ENCODE results near the gene ZMYM5.
A peak's percentile ranks its signal among the peaks of the same experiment; 100 is the strongest.
"Not testable (repeated sequence)": the region's sequence is repeated elsewhere in the genome, so short reads cannot be mapped to it uniquely, and the experiment has no call there.

The ZMYM5 gene

DNA sequence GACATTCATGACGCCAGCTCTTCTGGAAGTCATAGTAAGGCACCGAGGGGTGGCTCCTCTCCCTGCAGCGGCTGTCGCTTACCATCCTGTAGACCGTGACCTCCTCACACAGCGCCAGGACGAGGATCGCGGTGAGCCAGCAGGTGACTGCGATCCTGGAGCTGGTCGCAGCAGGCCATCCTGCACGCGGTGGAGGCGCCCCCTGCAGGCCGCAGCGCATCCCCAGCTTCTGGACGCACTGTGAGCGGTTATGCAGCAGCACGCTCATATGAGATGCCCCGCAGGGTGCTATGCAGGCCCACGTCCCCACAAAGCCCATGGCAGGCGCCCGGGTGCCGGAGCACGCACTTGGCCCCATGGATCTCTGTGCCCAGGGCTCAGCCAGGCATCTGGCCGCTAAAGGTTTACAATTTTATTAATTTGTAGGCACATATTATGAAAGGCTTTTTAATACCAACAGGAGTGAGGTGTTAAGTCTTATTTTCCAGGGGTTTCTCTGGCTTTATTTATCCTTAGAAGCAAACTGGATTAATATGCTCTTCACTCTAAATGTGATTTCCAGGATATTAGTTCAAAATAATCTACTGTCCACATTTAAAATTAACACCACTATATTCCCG, 45.1 kb downstream of the ZMYM5 start:
- DNase-seq = no peak

- DNase-seq = no peak
Observed at GRCh38 chr13:19817510-19818158, 45.8 kb downstream of the ZMYM5 start.

DNA sequence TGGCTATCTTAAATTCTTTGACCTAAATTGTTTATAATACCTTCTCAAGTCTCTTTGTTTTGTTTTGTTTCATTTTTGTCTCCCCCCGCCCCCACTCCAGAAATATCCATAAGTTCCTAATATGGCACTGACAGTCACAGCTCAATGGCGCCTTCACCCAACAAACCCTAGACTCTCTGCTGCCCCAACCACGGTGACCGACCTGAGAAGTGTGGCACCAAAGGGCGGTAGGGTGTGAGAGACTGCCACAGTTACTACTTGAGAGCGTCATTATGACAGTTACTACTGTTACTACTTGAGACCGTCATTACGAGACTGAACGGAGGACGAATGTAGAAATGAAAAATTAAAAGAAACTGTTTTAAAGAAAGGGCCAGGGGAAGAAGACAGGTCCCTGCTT, 46.3 kb downstream of the ZMYM5 start:
- no peak for DNase-seq

DNA sequence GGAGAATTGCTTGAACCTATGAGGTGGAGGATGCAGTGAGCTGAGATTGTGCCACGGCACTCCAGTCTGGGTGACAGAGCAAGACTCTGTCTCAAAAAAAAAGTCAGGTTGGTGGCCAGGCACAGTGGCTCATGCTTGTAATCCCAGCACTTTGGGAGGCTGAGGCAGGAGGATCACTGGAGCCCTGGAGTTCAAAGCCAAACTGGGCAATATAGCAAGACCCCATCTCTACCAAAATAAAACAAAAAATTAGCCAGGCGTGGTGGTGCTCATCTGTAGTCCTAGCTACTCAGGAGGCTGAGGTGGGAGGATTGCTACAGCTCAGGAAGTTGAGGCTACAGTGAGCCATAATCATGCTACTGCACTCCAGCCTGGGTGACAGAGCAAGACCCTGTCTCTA, 47.6 kb downstream of the ZMYM5 start:
- not testable (repeated sequence) for DNase-seq

DNA sequence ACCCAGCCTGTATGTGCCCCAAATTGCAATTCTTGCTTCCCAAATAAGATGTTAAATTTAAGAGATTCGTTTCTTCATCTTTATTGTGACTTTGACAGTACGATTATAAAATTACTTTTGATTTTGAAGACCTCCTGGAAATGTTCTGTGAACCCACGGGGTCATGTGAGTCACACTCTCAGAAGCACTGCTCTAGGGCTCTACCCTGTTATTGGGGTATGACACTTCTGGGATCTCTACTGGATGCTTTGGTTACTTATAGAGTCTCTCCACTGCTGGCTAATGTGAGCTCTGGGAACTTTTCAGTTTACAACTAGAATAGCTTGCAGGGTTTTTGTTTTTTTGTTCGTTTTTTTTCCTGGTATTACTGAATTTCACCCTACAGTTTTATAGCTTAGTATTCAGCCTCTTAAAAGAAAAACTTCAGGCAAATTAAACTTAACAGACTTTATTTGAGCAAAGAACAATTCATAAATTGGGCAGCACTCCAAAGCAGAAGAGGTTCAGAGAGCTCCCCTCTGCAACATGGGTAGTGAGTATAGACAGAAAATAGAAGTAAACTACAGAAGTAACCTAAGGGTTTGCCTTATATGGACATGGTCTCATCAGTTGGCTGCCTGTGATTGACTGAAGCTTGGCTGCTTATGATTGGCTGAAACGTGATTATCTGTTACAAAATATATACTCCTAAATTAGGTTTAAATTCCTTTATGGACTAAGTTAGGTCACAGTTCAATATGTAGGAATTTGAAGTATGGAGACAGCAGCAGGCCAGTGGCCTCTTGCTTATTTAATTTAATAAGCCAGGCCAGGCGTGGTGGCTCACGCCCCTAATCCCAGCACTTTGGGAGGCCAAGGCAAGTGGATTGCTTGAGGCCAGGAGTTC, 52.2 kb downstream of the ZMYM5 start:
- DNase-seq = no peak

DNA sequence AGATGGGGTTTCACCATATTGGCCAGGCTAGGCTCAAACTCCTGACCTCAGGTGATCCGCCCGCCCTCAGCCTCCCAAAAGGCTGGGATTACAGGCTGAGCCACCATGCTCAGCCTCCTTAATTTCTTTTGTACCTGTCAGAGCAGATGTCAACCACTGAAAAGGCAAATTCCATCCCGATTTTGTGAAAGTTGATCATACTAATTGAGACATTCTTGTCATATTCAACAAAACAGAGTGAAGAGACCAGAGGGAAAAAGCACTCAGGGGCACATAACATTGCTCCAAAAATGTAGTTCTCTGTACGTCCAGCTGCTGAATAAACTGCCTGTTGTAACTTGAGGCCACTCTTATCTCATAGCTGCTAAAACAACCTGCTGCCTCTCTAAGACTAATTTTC, 53.3 kb downstream of the ZMYM5 start:
- no peak for DNase-seq

DNA sequence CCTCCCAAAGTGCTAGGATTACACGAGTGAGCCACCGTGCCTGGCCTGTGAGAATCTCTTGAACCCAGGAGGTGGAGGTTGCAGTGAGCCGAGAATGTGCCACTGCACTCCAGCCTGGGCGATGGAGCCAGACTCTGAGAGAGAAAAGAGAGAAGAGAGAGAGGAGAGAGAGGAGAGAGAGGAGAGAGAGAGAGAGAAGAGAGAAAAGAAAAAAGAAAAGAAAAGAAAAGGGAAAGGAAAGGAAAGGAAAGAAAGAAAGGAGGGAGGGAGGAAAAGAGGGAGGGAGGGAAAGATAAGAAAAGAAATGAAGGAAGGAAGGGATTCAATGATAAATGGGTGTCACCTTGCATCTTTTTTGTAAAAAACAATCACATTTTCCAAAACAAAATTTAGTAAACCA, 57.7 kb downstream of the ZMYM5 start:
- no peak for DNase-seq

DNA sequence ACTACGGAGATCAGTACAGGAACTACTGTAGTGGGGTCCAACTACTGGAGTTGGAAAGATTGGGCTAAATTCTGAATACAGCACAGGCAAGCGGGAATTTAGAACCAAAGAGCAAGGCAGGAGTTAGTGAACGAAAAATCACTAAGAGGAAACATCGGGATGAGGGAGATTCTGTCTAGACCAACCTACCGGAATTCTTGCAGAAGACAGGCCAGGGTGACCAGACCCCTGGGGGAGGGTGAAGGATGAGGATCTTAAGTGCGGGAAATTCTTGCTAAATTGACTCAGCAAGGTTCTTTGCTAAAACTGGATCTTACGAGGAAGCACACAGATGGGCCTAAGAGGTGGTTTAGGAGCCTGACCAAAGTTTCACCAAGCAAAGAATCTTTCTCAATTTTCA, 67.5 kb downstream of the ZMYM5 start:
- no peak for DNase-seq

GRCh38 chr13:19794631-19795030, 68.8 kb downstream of the ZMYM5 start:
- DNase-seq = no peak

DNA sequence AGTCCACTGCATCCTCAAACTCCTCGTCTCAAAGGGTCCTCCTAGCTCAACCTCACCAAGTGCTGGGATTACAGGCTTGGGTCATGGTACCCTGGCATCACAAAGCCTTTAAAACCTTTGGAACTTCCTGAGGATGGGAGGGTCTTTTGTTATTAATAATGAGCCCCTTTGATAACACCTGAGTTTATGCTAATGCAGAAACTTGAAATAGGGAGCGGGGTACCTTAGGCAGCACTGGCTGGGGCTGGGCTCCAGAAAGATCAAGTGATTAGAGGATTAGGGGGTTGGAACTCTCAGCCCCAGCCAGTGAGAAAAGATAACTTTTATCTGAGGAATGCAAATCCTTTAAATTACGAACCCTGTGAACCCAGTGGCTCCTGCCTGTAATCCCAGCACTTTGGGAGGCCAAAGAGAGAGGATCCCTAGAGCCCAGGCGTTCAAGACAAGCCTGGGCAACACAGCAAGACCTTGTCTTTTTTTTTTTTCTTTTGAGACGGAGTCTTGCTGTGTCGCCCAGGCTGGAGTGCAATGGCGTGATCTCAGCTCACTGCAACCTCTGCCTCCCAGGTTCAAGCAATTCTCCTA, 71.4 kb downstream of the ZMYM5 start:
- no peak for DNase-seq

GRCh38 chr13:19782727-19783682, 80.4 kb downstream of the ZMYM5 start, which contains the start of gene PSPC1:
TSS of gene PSPC1 (minus strand) at chr13:19782945. CDS start at chr13:19782757, 188 bp downstream.
- DNase-seq = peak; percentile 96

DNA sequence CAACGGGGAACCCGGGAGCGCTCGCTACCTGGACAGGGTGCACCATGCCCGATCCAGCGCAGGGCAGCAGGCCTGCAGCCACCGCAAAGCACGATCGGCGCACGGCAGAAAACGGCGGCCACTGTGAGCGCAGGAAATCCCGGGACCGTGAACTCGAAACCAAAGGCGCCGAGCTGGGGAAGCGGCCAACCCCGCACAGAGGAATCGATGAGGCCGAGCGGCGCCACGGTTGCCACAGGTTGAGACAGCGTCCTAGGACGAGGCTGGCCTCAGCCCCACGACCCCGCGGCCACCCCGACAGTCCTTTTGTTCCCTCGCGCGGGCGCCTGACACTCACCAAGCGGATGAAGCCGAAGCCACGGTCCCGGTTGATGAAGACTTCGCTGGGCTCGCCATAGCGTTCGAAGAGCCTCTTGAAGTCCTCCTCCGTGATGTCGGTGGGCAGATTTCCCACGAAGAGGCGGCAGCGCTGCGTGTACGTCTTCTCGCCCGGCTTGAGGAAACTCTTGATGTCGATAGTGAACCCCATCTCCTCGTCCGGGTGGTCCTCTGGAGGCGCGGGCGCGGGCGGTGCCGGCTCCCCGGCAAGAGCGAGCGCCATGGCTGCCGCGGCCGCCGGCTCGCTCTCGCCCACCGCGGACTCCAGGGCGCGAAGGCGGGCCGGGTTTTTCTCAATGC, 81.3 kb downstream of the ZMYM5 start:
- DNase-seq = peak; percentile 32

GRCh38 chr13:19781526-19781925, 81.9 kb downstream of the ZMYM5 start:
- DNase-seq = no peak

GRCh38 chr13:19780753-19781418, 82.6 kb downstream of the ZMYM5 start:
- DNase-seq = peak; percentile 21

Data from CD4-positive, alpha-beta T cell treated with Interleukin-4 for 4 hours (primary cell).